RWPE1 (cell line): ENCODE data around the gene POLG2.
A peak's percentile ranks its signal among the peaks of the same experiment; 100 is the strongest.
"Not testable (repeated sequence)": the region's sequence is repeated elsewhere in the genome, so short reads cannot be mapped to it uniquely, and the experiment has no call there.

Source experiments
- CTCF ChIA-PET: fragments of 350-600 bp; sonication (Branson Sonifier 250); formaldehyde crosslinking; extraction: SDS; loops from one replicate; lab custom pipeline; 2021; lab: Yijun Ruan, JAX
- POLR2A ChIA-PET: fragments of 400-600 bp; formaldehyde crosslinking; extraction: SDS; loops from one replicate; lab custom pipeline; 2020; ENCODE audit warnings: antibody characterized with exemption; ENCODE audit not compliant: low non-redundant PET; lab: Yijun Ruan, JAX
- DNase-seq: peaks from one replicate; pipeline ENCODE4 v3.0.0; 2012; ENCODE audit warnings: low spot score
- H3K27ac ChIP-seq: fragments of 450-650 bp; 2 replicates; pipeline ENCODE4 v1.5.1; 2017
- CTCF ChIP-seq: fragments of 450-650 bp; conservative IDR thresholded peaks from 2 replicates; pipeline ENCODE4 v1.5.1; 2017; ENCODE audit warnings: low read depth, mild to moderate bottlenecking

POLG2 gene

GRCh38 chr17:64461788-64462187 is 35.1 kb downstream of the POLG2 start:
- TF ChIP-seq CTCF, result no peak
- DNase-seq, result no peak
- ChIA-PET POLR2A (no interaction called here), CTCF (no interaction called here)
- H3K27ac ChIP-seq, result no peak overlapping the region

GRCh38 chr17:64460955-64461354 is 35.9 kb downstream of the POLG2 start:
- POLR2A ChIA-PET, result interaction anchor here (0.6 kb wide), 1 partner anchor 42 kb away, joined by 4 read pairs; no protein-coding TSS in a partner anchor
- TF ChIP-seq CTCF, result no peak
- CTCF ChIA-PET, result interaction anchor here (0.6 kb wide), 1 partner anchor 140 kb away, joined by 3 read pairs; no protein-coding TSS in a partner anchor
- no peak for DNase-seq
- H3K27ac ChIP-seq, result no peak overlapping the region

GRCh38 chr17:64459818-64460217 is 37.0 kb downstream of the POLG2 start:
- CTCF ChIA-PET, result interaction anchor here (0.6 kb wide), 1 partner anchor 326 kb away, joined by 5 read pairs; no protein-coding TSS in a partner anchor
- H3K27ac ChIP-seq, POLR2A ChIA-PET, DNase-seq: not testable (repeated sequence)

- TF ChIP-seq CTCF, result no peak
- ChIA-PET CTCF (interaction anchor here (0.6 to 1.0 kb wide), 2 partner anchors 38 to 326 kb away, joined by 3 to 5 read pairs; partner anchors contain the start of gene POLG2), POLR2A (no interaction called here)
- H3K27ac ChIP-seq, result no peak overlapping the region
- DNase-seq, result peak; percentile 19
Observed at GRCh38 chr17:64459284-64459747, 37.5 kb downstream of the POLG2 start.

- no peak for TF ChIP-seq CTCF
- no peak overlapping the region for H3K27ac ChIP-seq
- DNase-seq, result no peak
- ChIA-PET CTCF (interaction anchor here (1.0 kb wide), 1 partner anchor 39 kb away, joined by 3 read pairs; the partner anchor contains the start of gene POLG2), POLR2A (no interaction called here)
Observed at GRCh38 chr17:64458756-64459155, 38.1 kb downstream of the POLG2 start.

- ChIA-PET CTCF (no interaction called here), POLR2A (no interaction called here)
- TF ChIP-seq CTCF, result no peak
- DNase-seq, result no peak
- H3K27ac ChIP-seq, result no peak overlapping the region
Observed at GRCh38 chr17:64457156-64457555, 39.7 kb downstream of the POLG2 start.

- DNase-seq, result no peak
- CTCF ChIA-PET, result interaction anchor here (0.7 kb wide), 2 partner anchors 39 to 125 kb away, joined by 3 read pairs; no protein-coding TSS in a partner anchor
- POLR2A ChIA-PET, result no interaction called here
- no peak for TF ChIP-seq CTCF
- no peak overlapping the region for H3K27ac ChIP-seq
Observed at GRCh38 chr17:64455993-64456885, 40.6 kb downstream of the POLG2 start.
